ENCODE data around the gene UNKL. TPM values are rescaled to one million over a fixed set of nuclear protein-coding genes. Genes with fewer than 3 reads are reported as not detected.
A peak's percentile ranks its signal among the peaks of the same experiment; 100 is the strongest.

The UNKL gene
- total RNA-seq, 2 donors from 2014 or later = 46.4 to 48.3 TPM

- Histone ChIP-seq H3K4me1 (ENCODE audit: control insufficient read depth, insufficient read depth, low read length) (no peaks in the 10 kb centered on the region), H3K36me3 (ENCODE audit: control insufficient read depth, insufficient read depth, low read length) (no peaks in the 10 kb centered on the region), H3K27ac (ENCODE audit: low read depth, low read length) (no peak overlapping the region), H3K9ac (ENCODE audit: extremely low read depth, low read length, poor library complexity, severe bottlenecking) (no peak overlapping the region), H3K9me3 (ENCODE audit: control insufficient read depth, low read length) (peaks cover 6% of the 10 kb centered on the region), H3K4me3 (ENCODE audit: low read length) (no peak overlapping the region), H3K27me3 (ENCODE audit: control insufficient read depth, insufficient read depth, low read length, poor library complexity, severe bottlenecking) (no peaks in the 10 kb centered on the region)
- Mint-ChIP-seq H3K9me3 (peaks cover 5% of the 10 kb centered on the region), H3K36me3 (ENCODE audit: low read depth) (no peaks in the 10 kb centered on the region), H3K4me1 (peaks cover 3% of the 10 kb centered on the region), H3K4me3 (no peak overlapping the region), H3K27ac (peak overlapping the region; percentile 39), H3K27me3 (ENCODE audit: insufficient read depth) (no peaks in the 10 kb centered on the region)
- peak; percentile 53 for TF ChIP-seq CTCF (conservative IDR thresholded peaks at IDR 0.05)
- 85 to 89% methylated on average over 20 to 41 of the region's 42 CpGs for WGBS, 2 experiments (ENCODE audit: insufficient coverage in 1 of 2, insufficient read length in 1 of 2)
- DNase-seq = no peak
These were observed 12.4 kb upstream of the UNKL start for GRCh38 chr16:1426734-1427471.

GRCh38 chr16:1425616-1426370 is 11.3 kb upstream of the UNKL start:
- H3K27me3 Mint-ChIP-seq (ENCODE audit: insufficient read depth) = no peaks in the 10 kb centered on the region
- Histone ChIP-seq H3K9me3 (ENCODE audit: control insufficient read depth, low read length) (peaks cover 6% of the 10 kb centered on the region), H3K4me1 (ENCODE audit: control insufficient read depth, insufficient read depth, low read length) (no peaks in the 10 kb centered on the region), H3K27ac (ENCODE audit: low read depth, low read length) (no peak overlapping the region), H3K27me3 (ENCODE audit: control insufficient read depth, insufficient read depth, low read length, poor library complexity, severe bottlenecking) (no peaks in the 10 kb centered on the region), H3K4me3 (ENCODE audit: low read length) (no peak overlapping the region), H3K9ac (ENCODE audit: extremely low read depth, low read length, poor library complexity, severe bottlenecking) (no peak overlapping the region), H3K36me3 (ENCODE audit: control insufficient read depth, insufficient read depth, low read length) (no peaks in the 10 kb centered on the region)
- TF ChIP-seq CTCF (conservative IDR thresholded peaks at IDR 0.05) = no peak
- H3K9me3 Mint-ChIP-seq = peaks cover 5% of the 10 kb centered on the region
- peaks cover 3% of the 10 kb centered on the region for H3K4me1 Mint-ChIP-seq
- DNase-seq = no peak
- no peaks in the 10 kb centered on the region for H3K36me3 Mint-ChIP-seq (ENCODE audit: low read depth)
- H3K27ac Mint-ChIP-seq = no peak overlapping the region
- H3K4me3 Mint-ChIP-seq = no peak overlapping the region
- 94 to 100% methylated on average over 4 to 16 of the region's 16 CpGs for WGBS, 2 experiments (ENCODE audit: insufficient coverage in 1 of 2, insufficient read length in 1 of 2)

- Mint-ChIP-seq H3K27ac (no peak overlapping the region), H3K27me3 (ENCODE audit: insufficient read depth) (no peaks in the 10 kb centered on the region), H3K4me1 (peaks cover 6% of the 10 kb centered on the region), H3K4me3 (no peak overlapping the region), H3K9me3 (peaks cover 5% of the 10 kb centered on the region), H3K36me3 (ENCODE audit: low read depth) (no peaks in the 10 kb centered on the region)
- Histone ChIP-seq H3K4me1 (ENCODE audit: control insufficient read depth, insufficient read depth, low read length) (peaks cover 3% of the 10 kb centered on the region), H3K9ac (ENCODE audit: extremely low read depth, low read length, poor library complexity, severe bottlenecking) (no peak overlapping the region), H3K4me3 (ENCODE audit: low read length) (no peak overlapping the region), H3K27ac (ENCODE audit: low read depth, low read length) (no peak overlapping the region), H3K9me3 (ENCODE audit: control insufficient read depth, low read length) (peaks cover 6% of the 10 kb centered on the region), H3K27me3 (ENCODE audit: control insufficient read depth, insufficient read depth, low read length, poor library complexity, severe bottlenecking) (no peaks in the 10 kb centered on the region), H3K36me3 (ENCODE audit: control insufficient read depth, insufficient read depth, low read length) (no peaks in the 10 kb centered on the region)
- WGBS, 2 experiments (ENCODE audit: insufficient coverage in 1 of 2, insufficient read length in 1 of 2) = 89 to 90% methylated on average over 10 to 12 of the region's 12 CpGs
- no peak for TF ChIP-seq CTCF (conservative IDR thresholded peaks at IDR 0.05)
- DNase-seq = no peak
These were observed 9.5 kb upstream of the UNKL start for GRCh38 chr16:1424028-1424427.

All from endodermal cell (in vitro differentiated cells).